Measurements from ENCODE around the gene OR6M1.

Gene OR6M1, protein sequence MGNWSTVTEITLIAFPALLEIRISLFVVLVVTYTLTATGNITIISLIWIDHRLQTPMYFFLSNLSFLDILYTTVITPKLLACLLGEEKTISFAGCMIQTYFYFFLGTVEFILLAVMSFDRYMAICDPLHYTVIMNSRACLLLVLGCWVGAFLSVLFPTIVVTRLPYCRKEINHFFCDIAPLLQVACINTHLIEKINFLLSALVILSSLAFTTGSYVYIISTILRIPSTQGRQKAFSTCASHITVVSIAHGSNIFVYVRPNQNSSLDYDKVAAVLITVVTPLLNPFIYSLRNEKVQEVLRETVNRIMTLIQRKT

DNA sequence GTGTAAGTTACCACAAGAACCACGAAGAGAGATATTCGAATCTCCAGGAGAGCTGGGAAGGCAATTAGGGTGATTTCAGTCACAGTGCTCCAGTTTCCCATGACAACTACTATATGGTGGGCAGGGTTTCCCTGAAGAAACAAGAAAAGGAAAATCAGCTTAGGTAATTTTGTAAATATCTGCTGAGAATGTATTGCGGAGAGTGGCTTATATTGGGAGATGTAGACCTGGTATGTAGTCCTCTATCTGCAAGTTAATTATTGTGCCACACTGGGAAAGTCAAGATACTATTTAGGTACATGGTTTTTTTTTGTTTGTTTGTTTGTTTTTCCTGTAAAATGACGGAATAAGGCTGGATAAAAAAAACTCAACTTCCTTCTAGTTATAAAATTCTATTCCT, at the start of gene OR6M1:
OR6M1 (minus strand) TSS at position 101 of the 400 bp plus-strand sequence; CDS start at position 101, 0 bp downstream.
- Histone ChIP-seq H3K36me3 (ENCODE audit: control insufficient read depth in 5 of 5, insufficient read depth in 5 of 5, low read length in 5 of 5) (no peaks in the 10 kb centered on the region), H3K4me3 (ENCODE audit: low read depth in 1 of 5, low read length in 5 of 5) (no peak within 1 kb of the TSS), H3K27ac (ENCODE audit: low read depth, low read length) (no peak within 1 kb of the TSS), H3K4me1 (ENCODE audit: control insufficient read depth in 5 of 5, insufficient read depth in 5 of 5, low read length in 5 of 5) (no peaks in the 10 kb centered on the region), H3K9ac (ENCODE audit: low read length in 5 of 5) (no peak within 1 kb of the TSS), H3K9me3 (ENCODE audit: control insufficient read depth in 5 of 5, low read length in 5 of 5) (no peaks in the 10 kb centered on the region), H3K27me3 (ENCODE audit: control insufficient read depth in 5 of 5, insufficient read depth in 4 of 5, low read length in 5 of 5) (no peaks in the 10 kb centered on the region)

GRCh38 chr11:123853038-123853437, 46.9 kb upstream of the OR6M1 start:
- Histone ChIP-seq H3K27ac (ENCODE audit: low read depth, low read length) (no peak overlapping the region), H3K9ac (ENCODE audit: low read length in 5 of 5) (no peak overlapping the region), H3K27me3 (ENCODE audit: control insufficient read depth in 5 of 5, insufficient read depth in 4 of 5, low read length in 5 of 5) (no peaks in the 10 kb centered on the region), H3K9me3 (ENCODE audit: control insufficient read depth in 5 of 5, low read length in 5 of 5) (peaks cover 0 to 7% (median 0%) of the 10 kb centered on the region in 5 donors), H3K4me1 (ENCODE audit: control insufficient read depth in 5 of 5, insufficient read depth in 5 of 5, low read length in 5 of 5) (no peaks in the 10 kb centered on the region), H3K36me3 (ENCODE audit: control insufficient read depth in 5 of 5, insufficient read depth in 5 of 5, low read length in 5 of 5) (no peaks in the 10 kb centered on the region), H3K4me3 (ENCODE audit: low read depth in 1 of 5, low read length in 5 of 5) (no peak overlapping the region)

- no peak overlapping the region for H3K27ac ChIP-seq (ENCODE audit: low read depth, low read length)
- H3K27me3 ChIP-seq (ENCODE audit: control insufficient read depth in 5 of 5, insufficient read depth in 4 of 5, low read length in 5 of 5): no peaks in the 10 kb centered on the region
- no peak overlapping the region for H3K4me3 ChIP-seq (ENCODE audit: low read depth in 1 of 5, low read length in 5 of 5)
- H3K9ac ChIP-seq (ENCODE audit: low read length in 5 of 5): no peak overlapping the region
- no peaks in the 10 kb centered on the region for H3K4me1 ChIP-seq (ENCODE audit: control insufficient read depth in 5 of 5, insufficient read depth in 5 of 5, low read length in 5 of 5)
- H3K9me3 ChIP-seq (ENCODE audit: control insufficient read depth in 5 of 5, low read length in 5 of 5): peaks cover 0 to 5% (median 0%) of the 10 kb centered on the region in 5 donors
- no peaks in the 10 kb centered on the region for H3K36me3 ChIP-seq (ENCODE audit: control insufficient read depth in 5 of 5, insufficient read depth in 5 of 5, low read length in 5 of 5)
These were observed 46.2 kb upstream of the OR6M1 start for GRCh38 chr11:123852321-123852720.

DNA sequence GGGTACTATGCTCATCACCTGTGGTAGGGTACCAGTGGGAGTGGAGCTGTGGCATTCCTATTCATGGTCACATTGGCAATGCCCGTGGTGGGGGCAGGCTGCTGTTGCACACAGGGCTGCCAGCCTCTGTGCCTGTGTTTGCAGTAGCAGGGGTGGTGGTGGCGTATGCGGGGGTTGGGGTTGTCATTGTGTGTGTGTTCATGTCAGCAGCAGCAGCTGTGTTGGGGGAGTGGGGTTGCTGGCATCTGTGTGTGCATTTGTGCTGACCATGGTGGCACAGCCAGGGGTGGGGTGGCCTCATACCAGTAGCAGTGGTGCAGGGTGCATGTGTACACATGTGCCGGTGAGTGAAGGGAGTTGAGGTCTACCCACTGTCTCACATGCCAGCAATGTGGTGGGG, 45.0 kb upstream of the OR6M1 start:
- H3K9me3 ChIP-seq (ENCODE audit: control insufficient read depth in 5 of 5, low read length in 5 of 5): peaks cover 0 to 3% (median 0%) of the 10 kb centered on the region in 5 donors

DNA sequence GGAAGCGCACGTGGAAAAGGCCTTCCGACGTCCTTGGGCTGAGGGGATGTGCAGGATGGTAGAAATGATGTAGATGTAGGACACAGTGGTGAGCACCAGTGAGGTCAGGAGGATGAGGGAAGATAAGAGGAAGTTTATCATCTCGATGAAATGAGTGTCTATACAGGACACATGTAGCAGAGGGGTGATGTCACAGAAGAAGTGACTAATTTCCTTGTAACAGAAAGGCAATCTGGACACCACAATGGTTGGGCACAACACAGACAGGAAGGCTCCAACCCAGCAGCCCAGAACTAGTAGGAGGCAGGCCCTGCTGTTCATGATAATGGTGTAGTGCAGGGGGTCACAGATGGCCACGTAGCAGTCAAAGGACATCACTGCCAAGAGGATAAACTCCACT, 35.0 kb upstream of the OR6M1 start:
- Histone ChIP-seq H3K9me3 (ENCODE audit: control insufficient read depth in 5 of 5, low read length in 5 of 5) (no peaks in the 10 kb centered on the region), H3K4me1 (ENCODE audit: control insufficient read depth in 5 of 5, insufficient read depth in 5 of 5, low read length in 5 of 5) (no peaks in the 10 kb centered on the region), H3K4me3 (ENCODE audit: low read depth in 1 of 5, low read length in 5 of 5) (no peak overlapping the region), H3K27me3 (ENCODE audit: control insufficient read depth in 5 of 5, insufficient read depth in 4 of 5, low read length in 5 of 5) (no peaks in the 10 kb centered on the region), H3K27ac (ENCODE audit: low read depth, low read length) (no peak overlapping the region), H3K36me3 (ENCODE audit: control insufficient read depth in 5 of 5, insufficient read depth in 5 of 5, low read length in 5 of 5) (no peaks in the 10 kb centered on the region), H3K9ac (ENCODE audit: low read length in 5 of 5) (no peak overlapping the region)

More for the DNA sequence above, 45.0 kb upstream of the OR6M1 start:
- H3K36me3 ChIP-seq (ENCODE audit: control insufficient read depth in 5 of 5, insufficient read depth in 5 of 5, low read length in 5 of 5): no peaks in the 10 kb centered on the region
- no peaks in the 10 kb centered on the region for H3K27me3 ChIP-seq (ENCODE audit: control insufficient read depth in 5 of 5, insufficient read depth in 4 of 5, low read length in 5 of 5)
- H3K4me3 ChIP-seq (ENCODE audit: low read depth in 1 of 5, low read length in 5 of 5): no peak overlapping the region
- no peak overlapping the region for H3K9ac ChIP-seq (ENCODE audit: low read length in 5 of 5)
- no peak overlapping the region for H3K27ac ChIP-seq (ENCODE audit: low read depth, low read length)
- no peaks in the 10 kb centered on the region for H3K4me1 ChIP-seq (ENCODE audit: control insufficient read depth in 5 of 5, insufficient read depth in 5 of 5, low read length in 5 of 5)

DNA sequence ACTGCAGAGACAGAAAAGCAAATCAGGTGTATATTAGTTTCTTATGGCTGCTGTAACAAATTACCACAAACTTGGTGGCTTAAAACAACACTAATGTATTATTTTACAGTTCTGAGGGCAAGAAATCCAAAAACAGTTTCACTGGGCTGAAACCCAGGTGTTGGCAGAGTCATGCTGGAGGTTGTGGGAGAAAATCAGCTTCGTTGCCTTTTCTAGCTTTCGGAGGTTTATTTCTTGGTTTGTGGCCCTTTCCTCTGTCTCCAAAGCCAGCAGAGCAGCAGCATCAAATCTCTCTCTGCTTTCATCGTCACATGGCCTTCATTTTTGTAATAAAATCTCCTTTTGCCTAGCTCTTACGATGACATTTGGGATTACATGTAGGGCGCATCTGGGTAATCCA, 33.0 kb upstream of the OR6M1 start:
- Histone ChIP-seq H3K4me3 (ENCODE audit: low read depth in 1 of 5, low read length in 5 of 5) (no peak overlapping the region), H3K9me3 (ENCODE audit: control insufficient read depth in 5 of 5, low read length in 5 of 5) (no peaks in the 10 kb centered on the region), H3K36me3 (ENCODE audit: control insufficient read depth in 5 of 5, insufficient read depth in 5 of 5, low read length in 5 of 5) (no peaks in the 10 kb centered on the region), H3K27ac (ENCODE audit: low read depth, low read length) (no peak overlapping the region), H3K4me1 (ENCODE audit: control insufficient read depth in 5 of 5, insufficient read depth in 5 of 5, low read length in 5 of 5) (no peaks in the 10 kb centered on the region), H3K9ac (ENCODE audit: low read length in 5 of 5) (no peak overlapping the region), H3K27me3 (ENCODE audit: control insufficient read depth in 5 of 5, insufficient read depth in 4 of 5, low read length in 5 of 5) (no peaks in the 10 kb centered on the region)

- no peaks in the 10 kb centered on the region for H3K9me3 ChIP-seq (ENCODE audit: control insufficient read depth in 5 of 5, low read length in 5 of 5)
- H3K27ac ChIP-seq (ENCODE audit: low read depth, low read length): no peak overlapping the region
- no peak overlapping the region for H3K4me3 ChIP-seq (ENCODE audit: low read depth in 1 of 5, low read length in 5 of 5)
- no peaks in the 10 kb centered on the region for H3K27me3 ChIP-seq (ENCODE audit: control insufficient read depth in 5 of 5, insufficient read depth in 4 of 5, low read length in 5 of 5)
- no peaks in the 10 kb centered on the region for H3K36me3 ChIP-seq (ENCODE audit: control insufficient read depth in 5 of 5, insufficient read depth in 5 of 5, low read length in 5 of 5)
- no peak overlapping the region for H3K9ac ChIP-seq (ENCODE audit: low read length in 5 of 5)
- no peaks in the 10 kb centered on the region for H3K4me1 ChIP-seq (ENCODE audit: control insufficient read depth in 5 of 5, insufficient read depth in 5 of 5, low read length in 5 of 5)
These were observed 32.5 kb upstream of the OR6M1 start for GRCh38 chr11:123838659-123839058.

- Histone ChIP-seq H3K4me1 (ENCODE audit: control insufficient read depth in 5 of 5, insufficient read depth in 5 of 5, low read length in 5 of 5) (no peaks in the 10 kb centered on the region), H3K9me3 (ENCODE audit: control insufficient read depth in 5 of 5, low read length in 5 of 5) (no peaks in the 10 kb centered on the region), H3K27me3 (ENCODE audit: control insufficient read depth in 5 of 5, insufficient read depth in 4 of 5, low read length in 5 of 5) (no peaks in the 10 kb centered on the region), H3K9ac (ENCODE audit: low read length in 5 of 5) (no peak overlapping the region), H3K36me3 (ENCODE audit: control insufficient read depth in 5 of 5, insufficient read depth in 5 of 5, low read length in 5 of 5) (no peaks in the 10 kb centered on the region), H3K4me3 (ENCODE audit: low read depth in 1 of 5, low read length in 5 of 5) (no peak overlapping the region), H3K27ac (ENCODE audit: low read depth, low read length) (no peak overlapping the region)
These were observed 32.0 kb upstream of the OR6M1 start for GRCh38 chr11:123838199-123838598.

DNA sequence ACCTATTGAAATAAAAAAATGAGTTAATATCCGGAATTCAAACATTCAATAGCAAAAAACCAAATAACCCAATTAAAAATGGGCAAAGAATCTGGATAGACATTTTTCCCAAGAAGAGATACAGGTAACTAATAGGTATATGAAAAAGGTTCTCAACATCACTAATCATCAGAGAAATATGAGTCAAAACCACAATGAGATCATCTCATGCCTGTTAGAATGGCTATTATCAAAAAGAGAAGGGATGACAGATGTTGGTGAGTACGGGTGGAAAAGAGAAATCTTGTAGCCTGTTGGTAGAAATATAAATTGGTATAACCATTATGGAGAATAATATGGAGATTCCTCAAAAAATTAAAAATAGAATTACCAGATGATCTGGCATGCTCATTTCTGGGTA, 26.9 kb upstream of the OR6M1 start:
- H3K27ac ChIP-seq (ENCODE audit: low read depth, low read length): no peak overlapping the region
- no peaks in the 10 kb centered on the region for H3K36me3 ChIP-seq (ENCODE audit: control insufficient read depth in 5 of 5, insufficient read depth in 5 of 5, low read length in 5 of 5)
- H3K4me1 ChIP-seq (ENCODE audit: control insufficient read depth in 5 of 5, insufficient read depth in 5 of 5, low read length in 5 of 5): no peaks in the 10 kb centered on the region
- no peaks in the 10 kb centered on the region for H3K9me3 ChIP-seq (ENCODE audit: control insufficient read depth in 5 of 5, low read length in 5 of 5)
- no peak overlapping the region for H3K9ac ChIP-seq (ENCODE audit: low read length in 5 of 5)
- H3K27me3 ChIP-seq (ENCODE audit: control insufficient read depth in 5 of 5, insufficient read depth in 4 of 5, low read length in 5 of 5): no peaks in the 10 kb centered on the region
- no peak overlapping the region for H3K4me3 ChIP-seq (ENCODE audit: low read depth in 1 of 5, low read length in 5 of 5)

DNA sequence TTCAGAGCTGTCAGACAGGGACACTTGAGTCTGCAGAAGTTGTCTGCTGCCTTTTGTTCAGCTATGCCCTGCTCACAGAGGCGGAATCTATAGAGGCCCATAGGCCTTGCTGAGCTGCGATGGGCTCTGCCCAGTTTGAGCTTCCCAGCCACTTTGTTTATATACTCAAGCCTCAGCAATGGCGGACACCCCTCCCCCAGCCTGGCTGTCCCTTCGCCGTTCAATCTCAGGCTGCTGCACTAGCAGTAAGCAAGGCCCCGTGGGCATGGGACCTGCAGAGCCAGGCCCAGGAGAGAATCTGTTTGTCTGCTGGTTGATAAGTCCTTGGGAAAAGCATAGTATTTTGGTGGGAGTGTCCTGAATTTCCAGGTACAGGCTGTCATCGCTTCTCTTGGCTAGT, 23.6 kb upstream of the OR6M1 start:
- H3K27ac ChIP-seq (ENCODE audit: low read depth, low read length): no peak overlapping the region

More for the DNA sequence above, 23.6 kb upstream of the OR6M1 start:
- Histone ChIP-seq H3K9me3 (ENCODE audit: control insufficient read depth in 5 of 5, low read length in 5 of 5) (no peaks in the 10 kb centered on the region), H3K27me3 (ENCODE audit: control insufficient read depth in 5 of 5, insufficient read depth in 4 of 5, low read length in 5 of 5) (no peaks in the 10 kb centered on the region), H3K36me3 (ENCODE audit: control insufficient read depth in 5 of 5, insufficient read depth in 5 of 5, low read length in 5 of 5) (no peaks in the 10 kb centered on the region), H3K4me3 (ENCODE audit: low read depth in 1 of 5, low read length in 5 of 5) (no peak overlapping the region), H3K4me1 (ENCODE audit: control insufficient read depth in 5 of 5, insufficient read depth in 5 of 5, low read length in 5 of 5) (no peaks in the 10 kb centered on the region), H3K9ac (ENCODE audit: low read length in 5 of 5) (no peak overlapping the region)

Data from subcutaneous abdominal adipose tissue (tissue), 5 donors.